Femur (tissue), 1 donor: ENCODE data around the gene MTMR11.

Experiments
- DNase-seq: peaks from one replicate; pipeline ENCODE4 v3.0.0-alpha.2; 2017

The MTMR11 gene

GRCh38 chr1:149936992-149937705, 470 bp upstream of the MTMR11 start:
- no peak for DNase-seq

GRCh38 chr1:149934356-149934755, 2.3 kb downstream of the MTMR11 start:
- no peak for DNase-seq

- no peak for DNase-seq
These were observed 3.5 kb downstream of the MTMR11 start for GRCh38 chr1:149933208-149933607.

- DNase-seq = no peak
These were observed 4.2 kb downstream of the MTMR11 start for GRCh38 chr1:149932474-149932873.

GRCh38 chr1:149931212-149931790, 5.4 kb downstream of the MTMR11 start:
- DNase-seq = no peak

GRCh38 chr1:149929856-149930255, 6.8 kb downstream of the MTMR11 start:
- no peak for DNase-seq

GRCh38 chr1:149928401-149928724, 8.3 kb downstream of the MTMR11 start:
- no peak for DNase-seq

- peak; percentile 98 for DNase-seq
These were observed 8.9 kb downstream of the MTMR11 start, which contains the start of gene SF3B4 for GRCh38 chr1:149927563-149928400. Gene SF3B4 (minus strand): TSS chr1:149927803. CDS start chr1:149927759, 44 bp downstream.

GRCh38 chr1:149927056-149927562, 9.6 kb downstream of the MTMR11 start:
- no peak for DNase-seq

- no peak for DNase-seq
These were observed 10.4 kb downstream of the MTMR11 start for GRCh38 chr1:149926296-149926695.

- DNase-seq = no peak
These were observed 10.9 kb downstream of the MTMR11 start for GRCh38 chr1:149925751-149926150.

GRCh38 chr1:149925345-149925744, 11.3 kb downstream of the MTMR11 start:
- no peak for DNase-seq

- no peak for DNase-seq
These were observed 13.1 kb downstream of the MTMR11 start for GRCh38 chr1:149923626-149924025.

- DNase-seq = peak; percentile 78
These were observed 19.0 kb downstream of the MTMR11 start, which contains the start of gene SV2A for GRCh38 chr1:149917571-149918144. Gene SV2A (minus strand): TSS chr1:149917844. CDS start chr1:149913840, 4,004 bp downstream.

GRCh38 chr1:149916898-149917252, 19.8 kb downstream of the MTMR11 start:
- DNase-seq = peak; percentile 18

- DNase-seq = no peak
These were observed 20.3 kb downstream of the MTMR11 start for GRCh38 chr1:149916193-149916897.

GRCh38 chr1:149915429-149916192, 21.1 kb downstream of the MTMR11 start:
- DNase-seq = no peak

GRCh38 chr1:149914545-149914944, 22.1 kb downstream of the MTMR11 start:
- no peak for DNase-seq

- no peak for DNase-seq
These were observed 30.1 kb downstream of the MTMR11 start for GRCh38 chr1:149906570-149907075.

- DNase-seq = no peak
These were observed 32.7 kb downstream of the MTMR11 start for GRCh38 chr1:149903836-149904491.
